ENCODE measurements around the gene STIL. TPM values are rescaled to one million over a fixed set of nuclear protein-coding genes. Genes with fewer than 3 reads are reported as not detected.
A peak's percentile ranks its signal among the peaks of the same experiment; 100 is the strongest.
"Not testable (repeated sequence)": the region's sequence is repeated elsewhere in the genome, so short reads cannot be mapped to it uniquely, and the experiment has no call there.

The STIL gene
- polyA plus RNA-seq (ENCODE audit: insufficient read depth in 1 of 5, insufficient read length in 5 of 5, low replicate concordance in 1 of 5): 10 to 100 TPM in 2 of 5 donors, 1 to 10 TPM in 3; 5.8 to 14.4 (median 9.8) TPM
- long read RNA-seq, donor 1, partial matches to known transcripts: 5 of 96 reads
- long read RNA-seq, donor 1, other reads (novel, unspliced or antisense): 91 of 96 reads
- long read RNA-seq, donor 2, partial matches to known transcripts: 0 of 30 reads
- long read RNA-seq, donor 2, other reads (novel, unspliced or antisense): 30 of 30 reads
- long read RNA-seq, donor 3, partial matches to known transcripts: 64 of 64 reads
- long read RNA-seq, donor 3, other reads (novel, unspliced or antisense): 0 of 64 reads
- long read RNA-seq, donor 4: 0 reads
- long read RNA-seq, donor 5: 0 reads
- long read RNA-seq, donor 6, partial matches to known transcripts: 81 of 81 reads
- long read RNA-seq, donor 6, other reads (novel, unspliced or antisense): 0 of 81 reads
- long read RNA-seq, donor 7, partial matches to known transcripts: 204 of 204 reads
- long read RNA-seq, donor 7, other reads (novel, unspliced or antisense): 0 of 204 reads
- long read RNA-seq, donor 8: 0 reads

DNA sequence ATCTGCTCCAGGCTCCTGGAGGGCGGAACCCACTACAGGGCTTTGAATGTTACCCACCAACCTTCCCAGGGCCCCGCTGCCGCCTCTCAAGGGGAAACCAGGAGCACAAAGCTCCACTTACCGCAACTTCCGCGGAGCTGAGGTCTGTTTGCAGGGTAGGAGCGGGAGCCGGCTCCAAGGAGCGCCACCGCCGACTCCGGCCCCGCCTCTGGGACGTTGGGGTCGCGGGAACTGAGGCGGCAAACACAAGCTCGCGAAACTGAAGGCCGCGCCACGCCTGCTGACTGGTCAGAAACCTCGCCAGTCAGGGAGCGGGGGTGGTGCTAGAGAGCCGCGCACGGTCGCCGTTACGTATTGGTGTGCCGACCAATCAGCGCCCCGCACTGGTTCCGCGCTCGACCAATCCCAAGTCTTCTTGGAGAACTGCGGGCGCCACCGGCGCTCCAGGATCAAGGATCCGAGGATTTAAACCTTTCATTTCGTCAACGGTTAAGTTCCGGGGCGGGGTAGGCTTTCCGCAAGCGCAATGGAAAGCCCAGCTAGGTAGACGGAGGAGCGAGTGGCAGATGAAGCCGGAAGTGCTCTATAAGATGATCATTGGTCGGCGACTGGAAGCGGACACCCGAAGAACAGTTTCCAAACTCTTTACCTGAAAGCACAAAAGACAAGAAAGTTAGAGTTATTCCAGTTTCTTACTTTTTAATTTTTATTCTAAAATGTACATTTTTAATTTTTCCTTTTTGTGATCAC lies at the start of gene STIL:
STIL (minus strand) TSS at position 233 of the 750 bp plus-strand sequence. CDS start 3,828 bp downstream, outside the sequence.
- peak; percentile 99 for DNase-seq

DNA sequence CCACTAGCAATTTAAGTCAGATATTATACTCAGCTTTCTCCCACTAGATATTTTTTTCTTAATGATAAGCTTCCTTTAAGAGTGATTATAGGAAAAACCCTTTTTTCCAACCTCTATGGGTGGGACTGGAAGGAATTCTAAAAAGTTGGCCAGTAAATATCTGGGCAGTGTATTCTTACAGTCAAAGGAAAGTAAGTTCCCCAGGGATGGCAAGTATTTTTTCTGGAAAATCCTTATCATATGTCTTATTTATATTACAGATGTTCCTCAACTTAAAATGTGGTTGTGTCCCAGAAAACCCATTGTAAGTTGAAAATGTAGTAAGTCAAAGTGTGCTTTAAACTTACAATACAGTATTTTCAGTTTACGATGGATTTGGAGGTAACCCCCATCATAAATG lies 48.9 kb upstream of the STIL start:
- no peak for DNase-seq

GRCh38 chr1:47361380-47361779 lies 47.4 kb upstream of the STIL start:
- DNase-seq: no peak

GRCh38 chr1:47351305-47351704 lies 37.4 kb upstream of the STIL start:
- DNase-seq: no peak

- DNase-seq: no peak
Observed at GRCh38 chr1:47348246-47348645, 34.3 kb upstream of the STIL start.

DNA sequence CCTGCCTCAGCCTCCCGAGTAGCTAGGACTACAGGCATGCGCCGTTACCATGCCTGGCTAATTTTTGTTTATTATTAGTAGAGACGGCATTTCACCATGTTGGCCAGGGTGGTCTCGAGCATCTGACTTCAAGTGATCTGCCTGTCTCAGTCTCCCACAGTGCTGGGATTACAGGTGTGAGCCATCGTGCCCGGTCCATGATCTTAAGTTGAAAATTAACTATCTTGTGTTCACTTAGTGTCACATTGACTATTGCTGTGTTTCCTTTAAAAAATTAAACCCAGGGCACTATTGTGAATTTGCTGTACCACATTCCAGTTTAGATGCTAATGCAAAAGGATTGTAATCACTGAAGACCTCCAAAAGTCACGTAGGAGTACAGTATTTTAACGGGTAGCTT lies 33.8 kb upstream of the STIL start:
- no peak for DNase-seq

- DNase-seq: not testable (repeated sequence)
Observed at GRCh38 chr1:47346979-47347378, 33.0 kb upstream of the STIL start.

DNA sequence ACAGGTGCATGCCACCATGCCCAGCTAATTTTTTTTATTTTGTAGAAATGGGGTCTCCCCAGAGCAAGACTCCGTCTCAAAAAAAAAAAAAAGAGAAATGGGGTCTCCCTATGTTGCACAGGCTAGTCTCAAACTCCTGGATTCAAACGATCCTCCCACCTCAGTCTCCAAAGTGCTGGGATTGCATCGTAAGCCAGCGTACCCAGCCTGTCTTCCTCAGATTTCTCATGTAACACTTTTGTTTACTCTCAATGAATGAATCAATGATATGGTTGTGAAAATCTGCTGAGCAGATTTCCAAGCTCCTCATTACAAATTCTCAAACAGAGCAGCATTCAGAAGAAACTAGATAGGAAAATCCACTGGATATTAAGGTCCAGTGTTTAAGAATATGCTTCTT lies 26.3 kb upstream of the STIL start:
- no peak for DNase-seq

DNA sequence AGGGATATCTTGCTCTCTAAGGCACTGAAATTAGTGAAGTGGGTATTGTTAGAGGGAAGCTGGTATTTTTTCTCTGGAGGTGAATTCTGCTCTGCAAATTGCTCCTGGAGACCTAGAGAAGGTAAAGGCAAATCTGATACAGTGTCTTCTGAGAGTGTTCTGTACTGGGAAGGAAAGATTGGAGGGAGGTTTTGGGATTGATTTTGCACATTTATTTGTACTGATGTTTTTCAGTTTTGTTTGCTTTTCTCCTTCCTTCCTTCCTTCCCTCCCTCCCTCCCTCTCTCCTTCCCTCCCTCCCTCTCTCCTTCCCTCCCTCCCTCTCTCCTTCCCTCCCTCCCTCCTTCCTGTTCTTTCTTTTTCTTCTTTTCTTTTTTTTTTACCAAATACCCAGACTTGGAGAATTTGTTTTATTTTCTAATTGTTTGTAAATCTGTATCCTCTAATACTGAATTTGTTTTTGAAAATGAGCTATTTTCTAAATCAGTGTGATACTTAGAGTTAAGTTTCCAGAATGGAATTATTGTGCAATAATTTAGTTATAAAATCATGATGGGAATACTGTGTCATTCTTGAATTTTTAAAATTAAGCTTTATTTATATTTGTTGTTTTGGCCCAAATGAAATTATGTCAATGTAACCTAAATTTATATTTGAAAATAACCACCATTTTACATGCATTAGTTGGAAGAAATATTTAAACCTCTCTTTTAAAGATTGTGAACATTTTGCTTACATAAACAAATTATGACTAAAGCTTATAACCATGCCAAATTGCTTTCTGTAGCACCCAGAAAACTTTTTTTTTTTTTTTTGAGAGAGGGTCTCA lies 24.5 kb upstream of the STIL start:
- no peak for DNase-seq

- no peak for DNase-seq
Observed at GRCh38 chr1:47337350-47337749, 23.4 kb upstream of the STIL start.

DNA sequence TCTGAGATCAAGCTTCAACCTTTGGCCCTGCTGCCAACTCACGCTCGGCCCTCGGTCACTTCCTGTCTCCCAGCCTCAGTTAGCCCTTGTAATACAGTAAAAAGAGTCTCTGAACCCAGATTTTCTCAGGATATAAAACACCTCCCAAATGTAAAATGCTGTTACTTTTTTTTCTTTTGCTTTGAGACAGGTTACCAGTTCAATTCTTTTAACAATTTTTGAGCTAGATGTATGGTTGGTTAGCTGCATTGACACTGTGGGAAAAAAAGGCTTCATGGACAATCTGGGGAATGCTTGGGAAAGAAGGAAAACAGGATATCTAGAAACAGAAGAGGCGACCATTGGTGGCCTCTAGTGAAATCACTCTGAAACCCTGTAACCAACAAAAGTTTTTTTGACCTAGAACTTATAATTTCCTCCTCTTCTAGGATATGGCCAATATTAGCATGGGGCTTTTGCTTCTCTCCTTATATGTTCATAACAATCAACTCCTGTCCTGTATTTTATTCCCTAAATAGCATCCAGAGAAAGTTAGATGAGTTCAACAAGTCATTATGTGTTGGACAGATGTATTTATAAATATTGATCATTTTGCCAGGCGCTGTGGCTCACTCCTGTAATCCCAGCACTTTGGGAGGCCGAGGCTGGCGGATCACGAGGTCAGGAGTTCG lies 21.0 kb upstream of the STIL start:
- no peak for DNase-seq

GRCh38 chr1:47333922-47334764 lies 20.2 kb upstream of the STIL start:
- peak; percentile 80 to 82 for DNase-seq

GRCh38 chr1:47333578-47333921 lies 19.6 kb upstream of the STIL start, which contains the start of gene CMPK1:
Gene CMPK1, plus strand, starts transcription at chr1:47333790. Its CDS starts 156 bp downstream, at chr1:47333946.
- DNase-seq: peak; percentile 80 to 82

GRCh38 chr1:47332779-47333577 lies 19.0 kb upstream of the STIL start:
- DNase-seq: no peak

DNA sequence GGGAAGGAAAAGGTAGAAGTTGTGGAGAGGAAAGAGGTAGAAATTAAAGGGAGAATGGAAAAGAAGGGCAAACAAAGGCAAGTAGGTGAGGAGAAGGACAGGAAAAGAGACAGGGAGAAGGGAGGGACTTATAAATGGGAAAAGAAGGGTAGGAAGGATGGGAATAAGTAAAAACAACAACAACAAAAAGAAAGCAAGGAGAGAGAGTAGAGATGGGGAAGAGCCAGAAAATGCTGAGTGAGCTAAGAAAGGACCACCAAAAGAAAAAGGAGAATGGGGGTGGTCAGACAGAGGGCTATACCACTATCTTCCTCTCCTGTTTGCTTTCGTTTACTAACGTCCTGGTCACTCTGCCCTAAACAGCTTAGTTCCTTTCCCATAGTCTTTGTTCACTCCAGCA lies 17.9 kb upstream of the STIL start:
- DNase-seq: no peak

GRCh38 chr1:47330212-47330611 lies 16.3 kb upstream of the STIL start:
- no peak for DNase-seq

- DNase-seq: no peak
Observed at GRCh38 chr1:47328992-47329391, 15.0 kb upstream of the STIL start.

DNA sequence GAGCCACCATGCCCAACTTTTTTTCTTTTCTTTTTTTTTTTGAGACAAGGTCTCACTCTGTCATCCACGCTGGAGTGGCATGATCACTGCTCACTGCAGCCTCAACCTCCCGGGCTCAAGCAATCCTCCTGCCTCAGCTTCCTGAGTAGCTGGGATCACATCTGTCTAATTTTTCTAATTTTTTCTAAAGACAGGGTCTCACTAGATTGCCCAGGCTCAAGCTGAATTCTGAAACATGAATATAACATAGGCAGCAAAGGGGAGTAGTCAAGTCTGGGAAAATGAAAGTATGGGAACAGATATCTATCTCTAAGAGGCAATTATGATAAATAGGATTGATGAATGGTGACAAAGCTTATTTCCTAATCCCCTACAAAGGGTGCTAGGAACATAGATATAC lies 12.3 kb upstream of the STIL start:
- no peak for DNase-seq

DNA sequence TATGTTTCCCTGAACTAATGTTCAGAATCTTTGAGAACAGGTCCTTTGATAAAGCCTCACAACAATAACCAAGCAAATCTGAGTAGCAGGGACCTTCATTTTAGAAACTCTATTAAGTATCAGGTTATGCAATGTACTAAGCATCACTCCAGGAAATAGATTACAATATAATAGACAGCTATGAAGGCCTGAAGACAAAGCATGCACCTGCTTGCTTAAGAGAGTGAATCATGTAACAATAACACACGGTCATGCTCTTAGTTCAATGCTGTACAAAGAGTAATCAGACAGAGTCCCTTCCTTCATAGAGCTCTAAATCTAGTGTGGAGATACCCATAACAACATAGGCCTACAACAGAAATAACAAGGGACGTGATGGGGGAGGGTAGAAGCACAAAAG lies 11.6 kb upstream of the STIL start:
- DNase-seq: no peak

Measured in right lung (tissue), 10 donors.